HEK293 (cell line): ENCODE data around the gene CC2D2B.

Experiments used
- CTCF ChIA-PET: fragments of 350-600 bp; formaldehyde crosslinking; extraction: SDS; loops from one replicate; lab custom pipeline; 2021; ENCODE audit warnings: antibody characterized with exemption; lab: Yijun Ruan, JAX
- POLR2A ChIA-PET: fragments of 300-600 bp; formaldehyde crosslinking; extraction: SDS; loops from one replicate; lab custom pipeline; 2020; ENCODE audit warnings: antibody characterized with exemption, inconsistent platforms; lab: Yijun Ruan, JAX
- H3K27ac ChIP-seq: fragments of 200-500 bp; sonication (Bioruptor generic); 2 replicates; pipeline ENCODE4 v1.5.1; 2014; ENCODE audit warnings: low read depth, low read length, control low read depth, inconsistent platforms; ENCODE audit errors: extremely low read depth
- H3K36me3 ChIP-seq, 2 experiments: fragments of 200-500 bp in 1 of 2; sonication (Bioruptor generic) in 1 of 2; 1 replicate in 1 of 2; 2 replicates in 1 of 2; pipeline ENCODE4 v1.5.1; 2014 to 2017; ENCODE audit warnings: inconsistent platforms in 2 of 2, low read length in 2 of 2; ENCODE audit not compliant: control insufficient read depth in 2 of 2, insufficient read depth in 1 of 2
- H3K4me1 ChIP-seq: fragments of 200-500 bp; sonication (Bioruptor generic); 2 replicates; pipeline ENCODE4 v1.5.1; 2014; ENCODE audit warnings: mild to moderate bottlenecking, low read length, inconsistent platforms; ENCODE audit not compliant: control insufficient read depth, insufficient read depth
- H3K4me3 ChIP-seq: 2 replicates; pipeline ENCODE4 v1.5.1; 2011; ENCODE audit warnings: low read depth, mild to moderate bottlenecking, control low read depth, low read length, moderate library complexity
- H3K9me3 ChIP-seq: fragments of 200-500 bp; sonication (Bioruptor generic); 2 replicates; pipeline ENCODE4 v1.5.1; 2014; ENCODE audit warnings: low read depth, low read length, inconsistent platforms; ENCODE audit not compliant: control insufficient read depth, insufficient read depth
- GFI1B ChIP-seq: fragments of 450-650 bp; formaldehyde crosslinking; IDR thresholded peaks from 2 replicates; pipeline ENCODE4 v1.5.1; 2016; ENCODE audit warnings: missing biosample characterization, missing genetic modification characterization
- OVOL3 ChIP-seq: fragments of 450-650 bp; formaldehyde crosslinking; IDR thresholded peaks from 2 replicates; pipeline ENCODE4 v1.5.1; 2016; ENCODE audit warnings: missing biosample characterization, missing genetic modification characterization
- PATZ1 ChIP-seq: fragments of 450-650 bp; formaldehyde crosslinking; IDR thresholded peaks from 2 replicates; pipeline ENCODE4 v1.5.1; 2016; ENCODE audit warnings: missing biosample characterization, missing genetic modification characterization
- REST ChIP-seq: fragments of 450-650 bp; formaldehyde crosslinking; IDR thresholded peaks from 2 replicates; pipeline ENCODE4 v1.5.1; 2016; ENCODE audit warnings: missing biosample characterization, missing genetic modification characterization
- TCF7L2 ChIP-seq: IDR thresholded peaks from 2 replicates; pipeline ENCODE4 v1.6.1; 2011; ENCODE audit warnings: low read depth, mild to moderate bottlenecking, inconsistent platforms, low read length, moderate library complexity, borderline replicate concordance
- ZBTB10 ChIP-seq: fragments of 450-650 bp; formaldehyde crosslinking; IDR thresholded peaks from 2 replicates; pipeline ENCODE4 v1.5.1; 2016; ENCODE audit warnings: missing biosample characterization, missing genetic modification characterization
- ZBTB6 ChIP-seq: fragments of 450-650 bp; formaldehyde crosslinking; IDR thresholded peaks from 2 replicates; pipeline ENCODE4 v1.5.1; 2017; ENCODE audit warnings: missing biosample characterization, missing genetic modification characterization
- ZFHX2 ChIP-seq: fragments of 450-650 bp; formaldehyde crosslinking; conservative IDR thresholded peaks from 2 replicates; pipeline ENCODE4 v1.5.1; 2016; ENCODE audit warnings: missing biosample characterization, missing genetic modification characterization
- ZFP3 ChIP-seq: fragments of 450-650 bp; formaldehyde crosslinking; IDR thresholded peaks from 2 replicates; pipeline ENCODE4 v1.5.1; 2016; ENCODE audit warnings: low read depth, missing biosample characterization, missing genetic modification characterization
- ZNF121 ChIP-seq: fragments of 450-650 bp; formaldehyde crosslinking; IDR thresholded peaks from 2 replicates; pipeline ENCODE4 v1.5.1; 2016; ENCODE audit warnings: missing biosample characterization, missing genetic modification characterization
- ZNF132 ChIP-seq: fragments of 450-650 bp; formaldehyde crosslinking; IDR thresholded peaks from 2 replicates; pipeline ENCODE4 v1.5.1; 2017; ENCODE audit warnings: missing biosample characterization, missing genetic modification characterization, borderline replicate concordance
- ZNF169 ChIP-seq: fragments of 450-650 bp; formaldehyde crosslinking; IDR thresholded peaks from 2 replicates; pipeline ENCODE4 v1.5.1; 2016; ENCODE audit warnings: missing biosample characterization, missing genetic modification characterization
- ZNF274 ChIP-seq, 2 experiments: fragments of 200-500 bp in 1 of 2; fragments of 450-650 bp in 1 of 2; sonication (Bioruptor generic) in 1 of 2; formaldehyde crosslinking in 1 of 2; IDR thresholded peaks; 2 replicates each; pipeline versions ENCODE4 v1.5.1 to v1.6.1; 2014 to 2016; ENCODE audit warnings: borderline replicate concordance in 1 of 2, inconsistent platforms in 1 of 2, low read length in 1 of 2, missing biosample characterization in 1 of 2, missing genetic modification characterization in 1 of 2
- ZNF366 ChIP-seq: fragments of 450-650 bp; formaldehyde crosslinking; conservative IDR thresholded peaks from 2 replicates; pipeline ENCODE4 v1.5.1; 2016; ENCODE audit warnings: missing biosample characterization, missing genetic modification characterization
- ZNF404 ChIP-seq: fragments of 450-650 bp; formaldehyde crosslinking; IDR thresholded peaks from 2 replicates; pipeline ENCODE4 v1.5.1; 2017; ENCODE audit warnings: missing biosample characterization, missing genetic modification characterization
- ZNF416 ChIP-seq: fragments of 450-650 bp; formaldehyde crosslinking; IDR thresholded peaks from 2 replicates; pipeline ENCODE4 v1.5.1; 2016; ENCODE audit warnings: missing biosample characterization, missing genetic modification characterization
- ZNF518A ChIP-seq: fragments of 450-650 bp; formaldehyde crosslinking; conservative IDR thresholded peaks from 2 replicates; pipeline ENCODE4 v1.5.1; 2016; ENCODE audit warnings: low read depth, missing biosample characterization, missing genetic modification characterization
- ZNF549 ChIP-seq: fragments of 450-650 bp; IDR thresholded peaks from 2 replicates; pipeline ENCODE4 v1.5.1; 2018; ENCODE audit warnings: missing biosample characterization, missing genetic modification characterization, mild to moderate bottlenecking, inconsistent platforms, moderate library complexity
- ZNF837 ChIP-seq: fragments of 450-650 bp; formaldehyde crosslinking; IDR thresholded peaks from 2 replicates; pipeline ENCODE4 v1.5.1; 2016; ENCODE audit warnings: missing biosample characterization, missing genetic modification characterization

The CC2D2B gene

GRCh38 chr10:95866467-95866842 lies 41.3 kb upstream of the CC2D2B start:
- H3K4me1 ChIP-seq, result no peaks in the 10 kb centered on the region
- no peak overlapping the region for H3K27ac ChIP-seq
- H3K4me3 ChIP-seq, result no peak overlapping the region
- no peaks in the 10 kb centered on the region for H3K9me3 ChIP-seq
- TF ChIP-seq REST (tag by site-specific recombination) (no peak), ZFHX2 (tag by site-specific recombination) (no peak), ZFP3 (tag by site-specific recombination) (no peak)
- CTCF ChIA-PET, result interaction anchor here (1.0 to 2.0 kb wide), 2 partner anchors 9 to 173 kb away, joined by 4 to 7 read pairs; partner anchors contain the start of gene TCTN3
- H3K36me3 ChIP-seq, result peaks cover 0 to 12% of the 10 kb centered on the region in 2 experiments; a peak in 1 of 3 replicates
- POLR2A ChIA-PET, result no interaction called here

GRCh38 chr10:95867866-95868265 lies 39.9 kb upstream of the CC2D2B start:
- Histone ChIP-seq H3K27ac (no peak overlapping the region), H3K9me3 (no peaks in the 10 kb centered on the region), H3K4me3 (no peak overlapping the region), H3K4me1 (no peaks in the 10 kb centered on the region), H3K36me3 (peaks cover 0 to 12% of the 10 kb centered on the region in 2 experiments; a peak in 1 of 3 replicates)
- ChIA-PET POLR2A (no interaction called here), CTCF (interaction anchor here (0.6 to 2.0 kb wide), 2 partner anchors 175 to 405 kb away, joined by 3 to 7 read pairs; partner anchors contain the start of gene TCTN3)
- no peak for TF ChIP-seq ZNF416 (tag by site-specific recombination)
- TF ChIP-seq PATZ1, result no peak
- TF ChIP-seq TCF7L2, result no peak
- TF ChIP-seq ZNF366 (tag by site-specific recombination), result no peak
- TF ChIP-seq ZNF837 (tag by site-specific recombination), result no peak
- TF ChIP-seq ZNF404 (tag by site-specific recombination), result no peak
- TF ChIP-seq ZBTB10 (tag by site-specific recombination), result no peak
- no peak for TF ChIP-seq GFI1B
- no peak for TF ChIP-seq ZNF274 (IDR thresholded peaks at IDR 0.05; ENCODE audit: low read length)
- no peak for TF ChIP-seq ZNF274 (tag by site-specific recombination; IDR thresholded peaks at IDR 0.05; ENCODE audit: borderline replicate concordance)
- no peak for TF ChIP-seq ZNF169 (tag by site-specific recombination)
- TF ChIP-seq ZBTB6 (tag by site-specific recombination), result no peak
- TF ChIP-seq ZNF132 (tag by site-specific recombination), result no peak
- no peak for TF ChIP-seq ZNF518A
- no peak for TF ChIP-seq ZNF121 (tag by site-specific recombination)
- TF ChIP-seq ZNF549 (tag by site-specific recombination), result no peak
- TF ChIP-seq OVOL3, result no peak
